Ramos (cell line): ENCODE measurements around the gene TSTD2.

Source experiments
- in situ Hi-C: fragments of 300-500 bp; cut with MboI; formaldehyde crosslinking; loops from one replicate; pipeline ENCODE4 v1.14.3; 2022; ENCODE audit warnings: low sequenced_read_pairs; ENCODE audit not compliant: unreplicated experiment

The TSTD2 gene

DNA sequence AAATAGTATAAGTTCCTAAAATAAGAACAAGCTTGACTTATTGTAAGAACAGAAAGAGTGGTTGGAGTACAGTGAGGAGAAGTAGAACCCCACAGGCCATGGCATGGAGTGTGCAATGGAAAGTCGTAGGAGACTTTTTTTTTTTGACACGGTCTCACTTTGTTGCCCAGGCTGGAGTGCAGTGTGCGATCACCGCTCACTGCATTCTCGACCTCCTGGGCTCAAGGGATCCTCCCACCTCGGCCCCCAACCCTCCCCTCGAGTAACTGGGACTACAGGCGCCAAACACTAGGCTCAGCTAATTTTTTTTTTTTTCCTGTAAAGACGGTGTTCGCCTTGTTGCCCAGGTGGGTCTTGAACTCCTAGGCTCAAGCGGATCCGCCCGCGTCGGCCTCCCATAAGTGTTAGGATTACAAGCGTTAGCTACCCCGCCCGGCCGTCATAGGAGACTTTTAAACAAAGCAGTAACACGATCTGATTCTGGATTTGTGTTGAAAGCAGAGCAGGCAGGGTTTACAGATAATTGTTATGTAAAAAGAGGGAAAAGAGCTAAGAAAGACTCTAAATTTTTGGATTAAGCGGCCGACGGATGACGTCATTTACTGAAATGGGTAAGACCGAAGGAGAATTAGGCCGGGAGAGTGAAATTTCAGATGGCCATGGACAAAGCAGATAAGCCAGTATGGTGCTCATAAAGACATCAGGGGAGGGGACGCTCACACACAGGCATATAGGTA is 752 bp downstream of the TSTD2 start:
- in situ Hi-C loops = no loop called here

DNA sequence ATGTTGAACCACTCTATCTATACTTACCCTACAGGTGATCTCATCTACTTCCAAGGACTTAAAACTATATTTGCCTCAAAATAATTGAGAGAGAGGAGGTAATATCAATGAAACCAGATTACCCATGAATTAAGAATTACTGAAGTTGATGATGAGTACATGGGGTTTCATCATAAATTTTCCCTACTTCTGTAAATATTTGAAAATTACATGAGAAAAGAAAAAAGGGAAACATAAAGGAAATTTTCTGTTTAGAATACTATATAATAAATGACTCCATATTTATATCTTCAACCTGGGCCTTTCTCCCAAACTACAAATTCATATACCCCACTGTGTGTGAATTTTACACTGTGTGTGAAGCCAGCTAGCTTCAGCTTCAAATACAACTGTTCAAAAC is 2.6 kb downstream of the TSTD2 start:
- in situ Hi-C loops = no loop called here

- in situ Hi-C loops = no loop called here
Observed at GRCh38 chr9:97629156-97629555, 4.0 kb downstream of the TSTD2 start.

- in situ Hi-C loops = no loop called here
Observed at GRCh38 chr9:97628668-97629067, 4.5 kb downstream of the TSTD2 start.

DNA sequence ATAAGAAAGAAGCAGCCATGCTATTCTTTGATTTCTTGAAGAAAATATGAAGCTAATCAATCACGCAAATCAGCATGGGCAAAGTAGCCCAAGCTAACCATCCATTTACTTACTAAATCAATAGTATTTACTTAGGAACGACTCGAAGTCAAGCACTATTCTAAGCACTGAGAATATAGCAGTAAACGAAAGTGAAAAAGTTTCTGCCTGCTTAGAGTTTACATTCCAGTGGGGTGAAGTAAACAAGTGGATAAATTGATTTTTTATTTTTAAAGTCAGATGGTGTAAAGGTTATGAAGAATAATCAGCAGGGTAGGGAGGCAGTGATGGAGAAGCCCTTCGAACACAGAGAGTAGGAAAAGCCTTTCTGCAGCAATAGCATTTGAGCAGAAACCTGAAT is 5.5 kb downstream of the TSTD2 start:
- in situ Hi-C loops = no loop called here

GRCh38 chr9:97625620-97626019 is 7.5 kb downstream of the TSTD2 start:
- in situ Hi-C loops = no loop called here

- in situ Hi-C loops = loop anchor here (25.0 kb wide), 1 partner anchor 762 kb away; the partner anchor contains the start of gene ZNF782
Observed at GRCh38 chr9:97623946-97624345, 9.2 kb downstream of the TSTD2 start.

DNA sequence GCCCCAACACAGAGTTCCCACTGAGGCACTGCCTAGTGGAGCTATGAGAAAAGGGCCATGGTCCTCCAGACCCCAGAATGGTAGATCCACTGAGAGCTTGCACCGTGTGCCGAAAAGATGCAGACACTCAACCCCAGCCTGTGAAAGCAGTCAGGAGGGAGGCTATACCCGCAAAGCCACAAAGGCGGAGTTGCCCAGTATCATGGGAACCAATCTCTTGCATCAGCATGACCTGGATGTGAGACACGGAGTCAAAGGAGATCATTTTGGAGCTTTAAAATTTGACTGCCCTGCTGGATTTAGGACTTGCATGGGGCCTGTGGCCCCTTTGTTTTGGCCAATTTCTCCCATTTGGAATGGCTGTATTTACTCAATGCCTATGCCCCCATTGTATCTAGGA is 10.7 kb downstream of the TSTD2 start:
- in situ Hi-C loops = loop anchor here (25.0 kb wide), 1 partner anchor 760 kb away; the partner anchor contains the start of gene ZNF782

GRCh38 chr9:97620063-97620462 is 13.1 kb downstream of the TSTD2 start:
- in situ Hi-C loops = loop anchor here (25.0 kb wide), 1 partner anchor 758 kb away; the partner anchor contains the start of gene ZNF782

GRCh38 chr9:97617939-97618416 is 15.2 kb downstream of the TSTD2 start:
- in situ Hi-C loops = loop anchor here (25.0 kb wide), 1 partner anchor 756 kb away; the partner anchor contains the start of gene ZNF782

- in situ Hi-C loops = loop anchor here (25.0 kb wide), 1 partner anchor 753 kb away; the partner anchor contains the start of gene ZNF782
Observed at GRCh38 chr9:97615439-97616072, 17.6 kb downstream of the TSTD2 start.

DNA sequence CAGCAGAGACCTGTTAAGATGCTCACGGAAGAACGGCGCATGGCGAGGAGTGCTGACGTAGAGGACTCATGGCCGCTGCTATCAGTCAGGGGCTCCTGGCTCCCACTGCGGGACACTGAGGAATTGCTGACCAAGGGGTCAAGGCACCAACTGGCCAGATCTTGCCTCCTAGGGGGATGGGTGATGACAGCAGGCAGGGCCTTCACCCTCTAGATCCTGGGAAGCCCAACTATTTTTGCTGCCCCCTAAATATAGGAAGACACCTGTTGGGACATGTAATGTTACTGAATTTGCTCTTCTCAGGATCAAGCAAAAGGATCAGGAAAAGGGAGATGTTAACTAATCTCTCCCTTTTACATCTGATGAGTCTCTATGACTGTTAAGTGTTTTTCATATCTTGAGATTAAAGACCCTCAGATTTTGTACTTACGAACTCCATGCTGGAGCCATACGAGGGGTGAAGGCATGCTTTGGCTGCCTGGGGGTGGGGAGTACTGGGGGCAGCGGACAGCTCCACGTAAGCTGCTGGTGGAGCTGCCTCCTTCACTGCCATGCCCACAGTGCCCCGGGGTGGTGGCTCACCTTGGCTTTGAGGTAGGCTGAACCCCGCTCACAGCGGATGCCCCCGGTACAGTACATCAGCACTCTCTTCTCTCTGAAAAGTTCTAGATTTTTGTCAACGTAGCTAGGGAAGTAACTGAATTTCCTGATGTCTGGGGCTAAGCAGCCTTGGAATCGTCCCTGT is 28.1 kb downstream of the TSTD2 start:
- in situ Hi-C loops = loop anchor here (25.0 kb wide), 1 partner anchor 743 kb away; the partner anchor contains the start of gene ZNF782

- in situ Hi-C loops = loop anchor here (25.0 kb wide), 1 partner anchor 740 kb away; the partner anchor contains the start of gene ZNF782
Observed at GRCh38 chr9:97602430-97602829, 30.7 kb downstream of the TSTD2 start.

- in situ Hi-C loops = loop anchor here (25.0 kb wide), 1 partner anchor 739 kb away; the partner anchor contains the start of gene ZNF782
Observed at GRCh38 chr9:97601228-97601898, 31.8 kb downstream of the TSTD2 start.

DNA sequence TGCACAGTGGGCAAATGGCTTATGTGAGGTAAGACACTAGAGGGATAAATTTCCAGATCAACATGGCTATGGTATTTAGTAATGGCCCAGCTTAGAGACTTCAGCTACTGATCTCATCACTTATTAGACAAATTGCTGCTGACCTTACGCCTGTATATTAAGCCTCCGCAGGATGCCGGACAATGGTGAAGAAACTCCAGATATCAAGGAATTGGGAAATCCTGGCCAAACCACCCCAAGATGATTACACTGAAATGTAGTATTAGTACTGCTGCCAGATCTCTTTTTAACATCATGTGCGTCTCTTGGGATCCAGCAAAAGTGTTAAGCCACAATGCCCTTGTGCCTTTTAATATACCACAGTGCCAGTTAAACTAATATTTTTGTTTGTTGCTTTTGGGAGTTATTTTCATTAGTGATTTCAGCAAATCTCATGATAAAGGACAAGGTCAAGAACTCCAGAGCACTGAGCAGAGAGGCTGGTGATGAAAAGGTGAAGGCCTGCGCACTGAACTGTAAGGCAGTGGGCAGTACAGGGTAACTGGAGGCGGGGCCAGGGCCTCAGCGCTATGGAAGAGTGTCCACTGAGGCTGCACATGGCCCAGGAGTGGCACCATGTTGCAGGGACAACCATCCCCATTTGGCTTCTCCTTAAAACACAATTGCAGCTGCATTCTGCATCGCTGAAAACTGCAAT is 32.5 kb downstream of the TSTD2 start:
- in situ Hi-C loops = loop anchor here (25.0 kb wide), 1 partner anchor 738 kb away; the partner anchor contains the start of gene ZNF782

- in situ Hi-C loops = no loop called here
Observed at GRCh38 chr9:97599314-97599846, 33.8 kb downstream of the TSTD2 start.

DNA sequence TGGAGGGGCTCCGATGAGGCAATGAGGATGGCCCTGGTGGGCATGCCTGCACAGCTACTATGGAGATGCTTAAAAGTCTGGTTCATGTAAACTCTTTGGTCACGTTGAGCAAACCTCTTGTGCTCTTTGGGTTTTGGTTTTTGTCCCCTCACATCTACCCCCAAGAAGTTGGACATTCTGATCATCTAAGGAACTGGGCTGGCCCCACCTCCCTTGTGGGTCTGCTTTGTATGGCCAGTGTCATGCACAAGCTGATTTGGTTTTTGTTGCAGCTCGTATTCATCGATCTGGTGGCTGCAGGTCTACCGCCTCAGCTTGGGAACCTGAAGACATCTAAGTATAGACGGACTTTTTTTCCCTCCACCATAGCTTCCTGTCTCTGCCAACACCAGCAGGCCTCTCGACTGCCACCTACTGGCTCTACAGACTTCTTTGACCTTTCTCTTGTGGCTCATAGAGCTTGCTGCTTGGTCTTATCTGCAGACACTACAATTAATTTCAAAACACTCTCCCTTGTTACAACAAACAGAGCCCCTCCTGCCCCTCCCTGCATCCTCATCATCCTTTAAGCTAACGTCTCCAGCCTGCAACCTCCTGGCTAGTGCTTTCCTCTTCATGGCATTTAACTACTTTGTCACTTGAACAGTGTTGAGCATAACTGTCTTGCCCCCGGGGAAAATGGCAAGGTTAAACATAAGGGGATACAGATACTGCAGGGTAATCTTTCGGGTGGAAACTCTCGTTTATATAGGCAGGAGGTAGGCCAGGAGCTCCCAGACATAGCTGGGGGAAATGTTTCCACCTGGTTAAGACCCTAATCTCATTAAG is 34.5 kb downstream of the TSTD2 start:
- in situ Hi-C loops = no loop called here

GRCh38 chr9:97596906-97597305 is 36.3 kb downstream of the TSTD2 start:
- in situ Hi-C loops = no loop called here
